Activated CD4-positive, alpha-beta memory T cell treated with anti-CD3 and anti-CD28 coated beads for 36 hours (primary cell): ENCODE results near the gene RNF212B. TPM values are rescaled to one million over a fixed set of nuclear protein-coding genes. Genes with fewer than 3 reads are reported as not detected.

Source experiments
- CTCF ChIA-PET: fragments of 350-600 bp; sonication (Branson Sonifier 250); formaldehyde crosslinking; loops from one replicate; lab custom pipeline; 2021; ENCODE audit warnings: antibody characterized with exemption, inconsistent platforms; lab: Charles Lee
- POLR2A ChIA-PET: fragments of 350-600 bp; sonication (Branson Sonifier 250); formaldehyde crosslinking; loops from one replicate; lab custom pipeline; 2021; ENCODE audit warnings: antibody characterized with exemption; lab: Charles Lee
- DNase-seq: peaks from one replicate; pipeline ENCODE4 v3.0.0-alpha.2; 2020
- H3K27ac Mint-ChIP-seq: one replicate; pipeline ENCODE4 v1.8.0; 2021; ENCODE audit warnings: mixed read lengths
- H3K27me3 Mint-ChIP-seq: one replicate; pipeline ENCODE4 v1.8.0; 2021; ENCODE audit warnings: mixed read lengths
- H3K36me3 Mint-ChIP-seq: one replicate; pipeline ENCODE4 v1.8.0; 2021; ENCODE audit warnings: mixed read lengths
- H3K4me1 Mint-ChIP-seq: one replicate; pipeline ENCODE4 v1.8.0; 2021; ENCODE audit warnings: low read depth, mixed read lengths
- H3K4me3 Mint-ChIP-seq: one replicate; pipeline ENCODE4 v1.8.0; 2021; ENCODE audit warnings: mild to moderate bottlenecking, mixed read lengths
- H3K9me3 Mint-ChIP-seq: one replicate; pipeline ENCODE4 v1.8.0; 2021; ENCODE audit warnings: mixed read lengths
- intact Hi-C: fragments of 100-400 bp; cut with micrococcal nuclease; formaldehyde crosslinking; loops from one replicate; pipeline ENCODE4 v1.15.1; 2023
- total RNA-seq, 2 experiments: library from RNA; stranded (reverse); gene quantifications; one replicate each; pipeline ENCODE4 v1.2.3, GENCODE V29; 2021

The RNF212B gene
- total RNA-seq, 2 experiments from 2014 or later, result not detected

- POLR2A ChIA-PET, result interaction anchor here (0.6 to 3.1 kb wide), 6 partner anchors 11 to 1849 kb away, joined by 3 to 31 read pairs (median 5); partner anchors contain the start of genes PABPN1 and PPP1R3E
- intact Hi-C loops, result loop anchor here (5.0 kb wide), 1 partner anchor 272 kb away; the partner anchor contains the start of gene THTPA
- CTCF ChIA-PET, result interaction anchor here (2.1 to 4.9 kb wide), 3 partner anchors 12 to 25 kb away, joined by 4 to 60 read pairs (median 39); partner anchors contain the start of gene PPP1R3E
- no peaks in the 10 kb centered on the region for H3K27me3 Mint-ChIP-seq
- peak; percentile 42 for DNase-seq
- no peaks in the 10 kb centered on the region for H3K9me3 Mint-ChIP-seq
- H3K4me3 Mint-ChIP-seq, result peak overlapping the region; percentile 89
- peaks cover 25% of the 10 kb centered on the region for H3K4me1 Mint-ChIP-seq
- peak overlapping the region; percentile 87 for H3K27ac Mint-ChIP-seq
- H3K36me3 Mint-ChIP-seq, result peaks cover 3% of the 10 kb centered on the region
Measured at GRCh38 chr14:23284654-23285529, 47.2 kb downstream of the RNF212B start.

- Mint-ChIP-seq H3K36me3 (peaks cover 3% of the 10 kb centered on the region), H3K27ac (peak overlapping the region; percentile 87), H3K27me3 (no peaks in the 10 kb centered on the region), H3K9me3 (no peaks in the 10 kb centered on the region), H3K4me3 (peak overlapping the region; percentile 89), H3K4me1 (peaks cover 25% of the 10 kb centered on the region)
- POLR2A ChIA-PET, result interaction anchor here (0.6 to 3.1 kb wide), 9 partner anchors 10 to 1850 kb away, joined by 3 to 31 read pairs (median 5); partner anchors contain the start of genes ACIN1, C14orf119, PABPN1 and PPP1R3E
- CTCF ChIA-PET, result interaction anchor here (1.0 to 4.9 kb wide), 8 partner anchors 11 to 217 kb away, joined by 4 to 60 read pairs (median 11); partner anchors contain the start of genes PABPN1 and PPP1R3E
- intact Hi-C loops, result loop anchor here (1.0 to 5.0 kb wide), 5 partner anchors 10 to 272 kb away; partner anchors contain the start of genes NGDN, PABPN1 and THTPA
- no peak for DNase-seq
Measured at GRCh38 chr14:23285530-23286019, 47.8 kb downstream of the RNF212B start.

- Mint-ChIP-seq H3K27ac (peak within 1 kb of the TSS; percentile 87), H3K27me3 (no peaks in the 10 kb centered on the region), H3K4me3 (peak within 1 kb of the TSS; percentile 89), H3K36me3 (peaks cover 3% of the 10 kb centered on the region), H3K9me3 (no peaks in the 10 kb centered on the region), H3K4me1 (peaks cover 25% of the 10 kb centered on the region)
- CTCF ChIA-PET, result interaction anchor here (0.7 to 4.9 kb wide), 9 partner anchors 10 to 300 kb away, joined by 3 to 60 read pairs (median 6); partner anchors contain the start of genes PABPN1 and PPP1R3E
- intact Hi-C loops, result loop anchor here (1.0 to 5.0 kb wide), 5 partner anchors 9 to 271 kb away; partner anchors contain the start of genes NGDN, PABPN1 and THTPA
- DNase-seq, result peak; percentile 99
- POLR2A ChIA-PET, result interaction anchor here (0.6 to 3.1 kb wide), 8 partner anchors 10 to 279 kb away, joined by 3 to 31 read pairs (median 4); partner anchors contain the start of genes ACIN1, C14orf119, PABPN1 and PPP1R3E
Measured at GRCh38 chr14:23286020-23286901, 48.5 kb downstream of the RNF212B start, which contains the start of gene HOMEZ. Gene HOMEZ (minus strand): TSS chr14:23286132. CDS start chr14:23285952, 180 bp downstream.

GRCh38 chr14:23286902-23287479, 49.3 kb downstream of the RNF212B start:
- H3K4me3 Mint-ChIP-seq, result peak overlapping the region; percentile 89
- intact Hi-C loops, result loop anchor here (1.0 to 5.0 kb wide), 5 partner anchors 8 to 270 kb away; partner anchors contain the start of genes NGDN, PABPN1 and THTPA
- CTCF ChIA-PET, result interaction anchor here (1.3 to 4.9 kb wide), 7 partner anchors 10 to 166 kb away, joined by 4 to 60 read pairs (median 16); partner anchors contain the start of genes PABPN1 and PPP1R3E

GRCh38 chr14:23294734-23295561, 57.2 kb downstream of the RNF212B start:
- CTCF ChIA-PET, result interaction anchor here (0.6 to 6.3 kb wide), 12 partner anchors 8 to 490 kb away, joined by 3 to 60 read pairs (median 6); partner anchors contain the start of genes BCL2L2, HOMEZ and PABPN1

More at GRCh38 chr14:23286902-23287479, 49.3 kb downstream of the RNF212B start:
- Mint-ChIP-seq H3K36me3 (peaks cover 2% of the 10 kb centered on the region), H3K27ac (peak overlapping the region; percentile 87), H3K9me3 (no peaks in the 10 kb centered on the region), H3K4me1 (peaks cover 25% of the 10 kb centered on the region), H3K27me3 (no peaks in the 10 kb centered on the region)
- POLR2A ChIA-PET, result interaction anchor here (0.6 to 3.1 kb wide), 5 partner anchors 11 to 86 kb away, joined by 3 to 31 read pairs (median 7); partner anchors contain the start of genes PABPN1 and PPP1R3E
- no peak for DNase-seq

GRCh38 chr14:23296012-23296777, 58.5 kb downstream of the RNF212B start:
- intact Hi-C loops, result loop anchor here (5.0 kb wide), 1 partner anchor 59 kb away; the partner anchor contains the start of gene RNF212B
- no peaks in the 10 kb centered on the region for H3K27me3 Mint-ChIP-seq
- DNase-seq, result no peak
- H3K4me1 Mint-ChIP-seq, result peaks cover 26% of the 10 kb centered on the region
- H3K4me3 Mint-ChIP-seq, result no peak overlapping the region
- no peak overlapping the region for H3K27ac Mint-ChIP-seq
- ChIA-PET CTCF (interaction anchor here (0.7 to 6.3 kb wide), 12 partner anchors 10 to 310 kb away, joined by 3 to 60 read pairs (median 4); partner anchors contain the start of genes BCL2L2, HOMEZ and PABPN1), POLR2A (interaction anchor here (2.2 kb wide), 1 partner anchor 10 kb away, joined by 5 read pairs; the partner anchor contains the start of gene HOMEZ)
- no peaks in the 10 kb centered on the region for H3K9me3 Mint-ChIP-seq
- H3K36me3 Mint-ChIP-seq, result peaks cover 12% of the 10 kb centered on the region

More at GRCh38 chr14:23294734-23295561, 57.2 kb downstream of the RNF212B start:
- Mint-ChIP-seq H3K27ac (peak overlapping the region; percentile 29), H3K4me3 (no peak overlapping the region), H3K9me3 (no peaks in the 10 kb centered on the region), H3K36me3 (peaks cover 12% of the 10 kb centered on the region), H3K27me3 (no peaks in the 10 kb centered on the region), H3K4me1 (peaks cover 21% of the 10 kb centered on the region)
- POLR2A ChIA-PET, result interaction anchor here (0.6 to 2.2 kb wide), 2 partner anchors 9 to 273 kb away, joined by 3 to 5 read pairs; partner anchors contain the start of gene HOMEZ
- intact Hi-C loops, result loop anchor here (1.0 to 5.0 kb wide), 3 partner anchors 9 to 58 kb away; partner anchors contain the start of genes HOMEZ and RNF212B
- DNase-seq, result peak; percentile 62

- Mint-ChIP-seq H3K9me3 (no peaks in the 10 kb centered on the region), H3K4me3 (no peak overlapping the region)
- CTCF ChIA-PET, result interaction anchor here (0.9 to 6.3 kb wide), 9 partner anchors 10 to 311 kb away, joined by 3 to 60 read pairs (median 4); partner anchors contain the start of genes BCL2L2, HOMEZ and PABPN1
Measured at GRCh38 chr14:23297096-23297495, 59.4 kb downstream of the RNF212B start.

GRCh38 chr14:23297611-23298277, 60.0 kb downstream of the RNF212B start:
- intact Hi-C loops, result loop anchor here (5.0 kb wide), 1 partner anchor 60 kb away; the partner anchor contains the start of gene RNF212B
- Mint-ChIP-seq H3K4me3 (no peak overlapping the region), H3K36me3 (peaks cover 12% of the 10 kb centered on the region), H3K4me1 (peaks cover 26% of the 10 kb centered on the region), H3K27me3 (no peaks in the 10 kb centered on the region), H3K9me3 (no peaks in the 10 kb centered on the region), H3K27ac (no peak overlapping the region)
- DNase-seq, result no peak
- CTCF ChIA-PET, result interaction anchor here (0.8 to 6.3 kb wide), 5 partner anchors 11 to 229 kb away, joined by 3 to 60 read pairs (median 6); partner anchors contain the start of genes HOMEZ and PABPN1
- POLR2A ChIA-PET, result interaction anchor here (1.9 kb wide), 1 partner anchor 11 kb away, joined by 7 read pairs; the partner anchor contains the start of gene HOMEZ

More at GRCh38 chr14:23297096-23297495, 59.4 kb downstream of the RNF212B start:
- POLR2A ChIA-PET, result interaction anchor here (1.9 to 2.2 kb wide), 2 partner anchors 10 to 11 kb away, joined by 5 to 7 read pairs; partner anchors contain the start of gene HOMEZ
- no peak for DNase-seq
- intact Hi-C loops, result loop anchor here (5.0 kb wide), 1 partner anchor 60 kb away; the partner anchor contains the start of gene RNF212B
- Mint-ChIP-seq H3K27me3 (no peaks in the 10 kb centered on the region), H3K36me3 (peaks cover 12% of the 10 kb centered on the region), H3K4me1 (peaks cover 26% of the 10 kb centered on the region), H3K27ac (no peak overlapping the region)
